GM10266 (cell line): ENCODE measurements around the gene TKT.

Experiments
- DNase-seq: peaks from one replicate; pipeline ENCODE4 v3.0.0; 2012; ENCODE audit errors: extremely low spot score
- CTCF ChIP-seq: IDR thresholded peaks from 2 replicates; pipeline ENCODE4 v1.5.1; 2012; ENCODE audit warnings: mild to moderate bottlenecking, low read depth; ENCODE audit not compliant: control insufficient read depth, insufficient read depth; ENCODE audit errors: missing control alignments

The TKT gene, protein sequence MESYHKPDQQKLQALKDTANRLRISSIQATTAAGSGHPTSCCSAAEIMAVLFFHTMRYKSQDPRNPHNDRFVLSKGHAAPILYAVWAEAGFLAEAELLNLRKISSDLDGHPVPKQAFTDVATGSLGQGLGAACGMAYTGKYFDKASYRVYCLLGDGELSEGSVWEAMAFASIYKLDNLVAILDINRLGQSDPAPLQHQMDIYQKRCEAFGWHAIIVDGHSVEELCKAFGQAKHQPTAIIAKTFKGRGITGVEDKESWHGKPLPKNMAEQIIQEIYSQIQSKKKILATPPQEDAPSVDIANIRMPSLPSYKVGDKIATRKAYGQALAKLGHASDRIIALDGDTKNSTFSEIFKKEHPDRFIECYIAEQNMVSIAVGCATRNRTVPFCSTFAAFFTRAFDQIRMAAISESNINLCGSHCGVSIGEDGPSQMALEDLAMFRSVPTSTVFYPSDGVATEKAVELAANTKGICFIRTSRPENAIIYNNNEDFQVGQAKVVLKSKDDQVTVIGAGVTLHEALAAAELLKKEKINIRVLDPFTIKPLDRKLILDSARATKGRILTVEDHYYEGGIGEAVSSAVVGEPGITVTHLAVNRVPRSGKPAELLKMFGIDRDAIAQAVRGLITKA

GRCh38 chr3:53255775-53256703, at the start of gene TKT:
TSS of gene TKT (minus strand) at chr3:53256022. CDS start at chr3:53255942, 80 bp downstream.
- TF ChIP-seq CTCF, result no peak

GRCh38 chr3:53303957-53304356, 48.1 kb upstream of the TKT start:
- TF ChIP-seq CTCF, result no peak
- DNase-seq, result no peak

More at GRCh38 chr3:53255775-53256703, at the start of gene TKT:
- peak; percentile 98 for DNase-seq

DNA sequence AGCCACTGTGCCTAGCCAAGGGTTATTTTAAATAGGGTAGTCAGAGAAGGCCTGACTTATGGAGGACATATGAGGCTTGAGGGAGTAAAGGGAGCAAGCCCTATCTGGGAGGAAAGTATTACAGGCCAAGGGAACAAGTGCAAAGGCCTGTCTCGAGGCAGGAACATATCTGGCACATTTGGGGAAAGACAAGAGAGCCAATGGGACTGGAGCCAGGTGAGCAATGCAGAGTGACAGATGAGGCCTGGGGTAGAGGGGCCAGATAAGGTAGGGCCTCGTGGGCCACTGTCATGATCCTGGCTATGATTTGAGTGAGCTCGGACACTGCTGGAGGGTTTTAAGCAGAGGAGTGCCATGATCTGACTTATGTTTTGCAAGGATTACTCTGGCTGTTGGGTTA, 47.7 kb upstream of the TKT start:
- no peak for DNase-seq
- no peak for TF ChIP-seq CTCF

DNA sequence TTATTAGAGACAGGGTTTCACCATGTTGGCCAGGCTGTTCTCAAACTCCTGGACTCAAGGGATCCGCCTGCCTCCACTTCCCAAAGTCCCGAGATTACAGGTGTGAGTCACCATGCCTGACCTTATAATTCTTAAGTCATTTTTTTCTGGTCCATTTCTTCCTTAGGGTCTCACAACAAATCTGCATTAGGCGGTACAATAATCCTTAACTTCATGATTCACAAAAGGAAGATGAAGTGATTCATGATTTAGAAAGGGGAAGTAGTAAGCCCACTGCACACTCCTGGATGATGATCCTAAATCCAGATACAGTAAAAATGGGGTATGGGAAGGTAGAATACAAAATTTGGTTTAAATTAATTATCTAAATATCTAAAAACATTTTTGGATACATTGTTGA, 45.0 kb upstream of the TKT start:
- TF ChIP-seq CTCF, result no peak
- no peak for DNase-seq

DNA sequence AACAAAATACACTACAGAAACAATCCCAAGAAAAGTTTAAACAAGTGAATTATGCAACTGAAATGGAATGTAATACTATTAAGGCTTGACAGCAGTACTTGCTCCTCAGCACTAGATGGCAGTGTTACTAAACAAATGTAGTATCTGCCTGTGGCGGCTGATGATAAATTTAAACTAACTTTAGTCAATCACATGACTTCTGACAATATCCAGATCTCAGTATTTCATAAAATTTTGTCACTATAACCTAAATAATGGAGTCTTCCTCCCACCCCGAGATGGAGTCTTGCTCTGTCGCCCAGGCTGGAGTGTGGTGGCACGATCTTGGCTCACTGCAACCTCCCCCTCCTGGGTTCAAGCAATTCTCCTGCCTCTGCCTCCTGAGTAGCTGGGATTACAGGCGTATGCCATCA, 43.8 kb upstream of the TKT start:
- peak; percentile 79 for TF ChIP-seq CTCF
- peak; percentile 52 for DNase-seq

- no peak for TF ChIP-seq CTCF
Observed at GRCh38 chr3:53295410-53295809, 39.6 kb upstream of the TKT start.

DNA sequence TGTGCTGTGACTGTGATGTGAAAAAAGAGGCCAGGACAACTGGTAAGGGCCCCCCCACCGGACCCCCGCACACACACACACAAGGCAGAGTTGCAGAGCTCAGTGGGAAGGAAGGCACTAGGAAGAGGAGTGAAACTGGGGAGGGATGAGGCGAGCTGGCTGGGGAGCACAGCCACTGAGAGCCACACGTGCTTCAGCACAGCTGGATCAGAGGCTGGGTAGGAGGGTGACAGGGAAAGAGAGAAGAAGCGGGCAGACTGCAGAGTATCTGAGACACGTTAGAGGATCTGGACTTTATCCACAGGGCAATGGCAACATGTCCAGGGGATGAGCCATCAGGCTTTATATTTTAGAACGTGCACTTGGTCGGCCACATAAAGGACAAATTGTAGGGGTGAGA, 38.0 kb upstream of the TKT start:
- TF ChIP-seq CTCF, result no peak
- DNase-seq, result no peak

More at GRCh38 chr3:53295410-53295809, 39.6 kb upstream of the TKT start:
- no peak for DNase-seq
